Stimulated activated CD8-positive, alpha-beta memory T cell treated with anti-CD3 and anti-CD28 coated beads, Interleukin-12 subunit alpha, Interleukin-12 subunit beta, amount 100 ng/mL, for 1 hour (primary cell): ENCODE measurements around the gene KRTAP19-5.
"Not testable (repeated sequence)": the region's sequence is repeated elsewhere in the genome, so short reads cannot be mapped to it uniquely, and the experiment has no call there.

Experiments used
- DNase-seq: peaks from one replicate; pipeline ENCODE4 v3.0.0-alpha.2; 2020; ENCODE audit warnings: low read depth

KRTAP19-5 gene

DNA sequence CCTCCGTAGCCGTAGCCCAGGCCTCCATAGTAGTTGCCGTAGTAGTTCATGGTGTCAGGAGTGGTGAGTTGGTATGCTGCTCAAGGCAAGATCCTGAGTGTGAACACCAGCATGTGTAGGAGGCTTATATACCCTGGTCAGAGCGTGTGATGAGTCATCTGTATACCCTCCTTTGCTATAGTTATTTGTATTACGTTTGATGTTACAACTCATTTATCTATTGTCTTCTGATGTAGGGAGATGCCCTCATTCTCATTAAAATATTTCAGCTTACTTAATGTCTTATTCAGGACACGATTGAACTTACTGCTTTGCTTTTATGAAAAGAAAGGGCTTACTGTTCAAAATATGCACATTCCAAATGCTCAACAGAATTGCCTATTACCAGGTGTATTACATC is at the start of gene KRTAP19-5:
Gene KRTAP19-5, minus strand, starts transcription at position 101 of the 400 bp plus-strand sequence. Its CDS starts 51 bp downstream, at position 50.
- DNase-seq = no peak

DNA sequence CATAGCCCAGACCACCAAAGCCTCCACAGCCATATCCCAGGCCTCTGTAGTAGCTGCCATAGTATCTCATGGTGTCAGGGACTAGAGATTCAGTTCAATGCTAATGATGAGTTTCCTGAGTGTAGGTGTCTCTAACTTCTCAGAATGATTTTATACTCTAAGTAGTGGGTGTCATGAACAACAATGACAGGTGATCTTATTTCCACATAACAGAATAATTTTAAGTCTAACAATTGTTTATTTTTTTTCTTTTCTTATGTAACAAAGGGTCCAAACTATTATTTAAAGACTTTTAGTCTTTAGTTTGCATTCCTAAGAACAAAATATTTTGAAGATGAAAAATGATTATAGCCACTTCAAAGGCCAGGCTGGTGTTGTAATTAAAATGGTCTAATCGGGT is 39.8 kb upstream of the KRTAP19-5 start, which contains the start of gene KRTAP19-6:
Gene KRTAP19-6, minus strand, starts transcription at position 101 of the 400 bp plus-strand sequence. Its CDS starts 31 bp downstream, at position 70.
- DNase-seq = no peak

- DNase-seq = no peak
Observed at GRCh38 chr21:30518876-30519275, 16.9 kb upstream of the KRTAP19-5 start.

DNA sequence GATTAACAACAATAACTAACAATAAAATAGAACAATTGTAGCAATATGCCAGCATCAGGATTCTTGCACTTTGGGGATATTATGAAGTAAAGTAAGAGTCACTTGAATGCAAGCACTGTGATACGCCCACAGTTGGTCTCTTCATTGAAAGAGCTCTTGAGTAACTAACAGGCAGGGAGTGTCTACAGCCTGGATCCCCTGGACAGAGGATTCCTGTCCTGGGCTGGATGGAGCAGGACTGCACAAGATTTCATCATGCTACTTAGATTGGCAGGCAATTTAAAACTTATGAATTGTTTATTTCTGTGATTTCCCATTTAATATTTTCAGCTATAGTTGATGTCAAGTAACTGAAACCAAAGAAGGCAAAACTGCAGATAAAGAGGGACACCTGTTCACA is 13.7 kb upstream of the KRTAP19-5 start:
- DNase-seq = no peak

- not testable (repeated sequence) for DNase-seq
Observed at GRCh38 chr21:30505621-30506205, 3.8 kb upstream of the KRTAP19-5 start.

- no peak for DNase-seq
Observed at GRCh38 chr21:30497065-30497464, 4.9 kb downstream of the KRTAP19-5 start, which contains the start of gene KRTAP19-4. KRTAP19-4 (minus strand) TSS chr21:30497165; CDS start chr21:30497110, 55 bp downstream.

DNA sequence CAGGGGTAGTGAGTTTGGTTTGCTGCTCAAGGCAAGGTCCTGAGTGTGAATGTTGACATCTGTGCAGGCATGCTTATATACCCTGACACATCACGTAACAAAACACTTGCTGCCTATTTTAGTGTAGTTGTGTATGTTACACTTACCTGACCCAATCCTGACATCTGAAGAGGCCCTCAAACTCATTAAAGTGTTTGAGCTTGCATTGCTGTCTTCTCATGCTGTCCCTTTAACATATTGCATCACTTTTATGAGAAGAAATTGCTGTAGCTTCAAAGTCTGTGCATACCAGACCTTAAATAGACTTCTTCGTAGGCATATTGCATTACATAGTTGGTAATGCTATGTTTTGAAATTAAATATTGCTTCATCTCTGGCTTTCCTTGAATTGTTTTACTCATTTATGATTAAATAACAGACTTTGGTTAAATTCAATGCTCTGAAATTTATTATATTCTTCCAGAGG is 9.9 kb downstream of the KRTAP19-5 start, which contains the start of gene KRTAP19-3:
Gene KRTAP19-3, minus strand, starts transcription at position 51 of the 466 bp plus-strand sequence. CDS start 56 bp downstream, outside the sequence.
- no peak for DNase-seq

DNA sequence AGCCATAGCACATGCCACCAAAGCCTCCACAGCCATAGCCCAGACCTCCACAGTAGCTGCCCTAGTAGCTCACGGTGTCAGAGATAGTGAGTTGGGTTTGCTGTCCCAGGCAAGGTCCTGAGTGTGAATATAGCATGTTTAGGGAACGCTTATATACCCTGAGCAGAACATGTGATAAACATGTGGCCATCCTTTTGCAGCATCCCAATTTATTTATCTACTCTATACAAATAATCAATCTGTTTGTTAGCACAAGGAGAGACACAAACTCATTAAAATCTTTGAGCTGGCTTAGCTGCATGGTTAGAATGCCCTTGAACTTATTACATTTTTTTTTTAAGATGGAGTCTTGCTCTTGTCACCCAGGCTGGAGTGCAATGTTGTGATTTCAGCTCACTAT is 14.6 kb downstream of the KRTAP19-5 start, which contains the start of gene KRTAP19-2:
Gene KRTAP19-2, minus strand, starts transcription at position 101 of the 400 bp plus-strand sequence. Its CDS starts 88 bp downstream, at position 13.
- no peak for DNase-seq

DNA sequence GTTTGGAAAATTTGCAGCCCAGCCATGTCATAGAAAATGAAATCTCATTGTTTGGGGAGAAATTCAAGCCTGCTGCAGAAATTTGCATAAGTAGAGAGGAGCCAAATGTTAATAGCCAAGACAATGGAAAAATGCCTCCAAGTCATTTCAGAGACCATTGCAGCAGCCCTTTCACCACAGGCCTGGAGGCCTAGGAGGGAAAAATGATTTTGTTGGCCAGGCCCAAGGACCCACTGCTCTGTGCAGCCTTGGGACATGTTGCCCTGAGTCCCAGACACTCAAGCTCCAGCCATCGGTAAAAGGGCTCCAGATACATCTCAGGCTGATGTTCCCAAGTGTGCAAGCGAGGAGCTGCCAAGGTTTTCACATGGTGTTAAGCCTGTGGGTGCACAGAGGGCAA is 15.8 kb downstream of the KRTAP19-5 start:
- no peak for DNase-seq

DNA sequence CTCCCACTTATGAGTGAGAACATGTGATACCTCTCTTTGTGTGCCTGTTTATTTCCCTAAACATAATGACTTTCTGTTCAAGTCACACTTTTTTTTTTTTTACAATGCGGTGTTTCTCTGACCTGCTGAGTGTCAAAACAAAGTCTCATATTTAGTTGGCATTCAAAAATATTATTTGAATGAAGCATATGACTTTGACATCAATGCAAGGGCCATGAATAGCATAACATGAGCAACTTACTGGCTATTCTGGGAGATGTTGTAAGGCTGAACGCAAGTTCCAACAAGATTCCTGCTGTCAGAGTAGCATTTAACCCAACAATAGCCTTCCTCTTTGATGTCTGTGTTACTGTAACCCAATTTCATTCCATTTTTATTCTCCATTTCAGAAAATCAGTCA is 19.8 kb downstream of the KRTAP19-5 start:
- no peak for DNase-seq

- no peak for DNase-seq
Observed at GRCh38 chr21:30480145-30480544, 21.8 kb downstream of the KRTAP19-5 start, which contains the start of gene KRTAP19-1. KRTAP19-1 (minus strand) TSS chr21:30480367; CDS start chr21:30480317, 50 bp downstream.

DNA sequence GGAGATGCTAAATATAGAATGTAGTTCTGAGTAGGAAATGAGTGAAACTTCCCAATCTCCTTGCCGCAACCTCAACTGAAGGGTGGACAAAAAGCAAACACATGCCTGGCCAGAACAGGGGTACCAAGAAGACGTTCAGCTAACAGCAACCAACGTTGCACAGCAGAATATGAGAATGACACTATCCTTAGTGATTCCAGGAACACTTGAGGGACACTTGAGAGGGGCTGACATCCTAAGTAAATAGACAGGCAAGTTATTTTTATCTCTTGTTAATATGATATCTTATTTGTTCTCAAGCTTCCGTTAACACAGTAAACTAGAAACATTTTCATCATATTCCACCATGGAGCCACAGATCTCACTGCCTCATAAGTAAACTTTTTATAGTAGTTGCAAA is 22.7 kb downstream of the KRTAP19-5 start:
- DNase-seq = no peak

- DNase-seq = no peak
Observed at GRCh38 chr21:30478004-30478403, 23.9 kb downstream of the KRTAP19-5 start.

DNA sequence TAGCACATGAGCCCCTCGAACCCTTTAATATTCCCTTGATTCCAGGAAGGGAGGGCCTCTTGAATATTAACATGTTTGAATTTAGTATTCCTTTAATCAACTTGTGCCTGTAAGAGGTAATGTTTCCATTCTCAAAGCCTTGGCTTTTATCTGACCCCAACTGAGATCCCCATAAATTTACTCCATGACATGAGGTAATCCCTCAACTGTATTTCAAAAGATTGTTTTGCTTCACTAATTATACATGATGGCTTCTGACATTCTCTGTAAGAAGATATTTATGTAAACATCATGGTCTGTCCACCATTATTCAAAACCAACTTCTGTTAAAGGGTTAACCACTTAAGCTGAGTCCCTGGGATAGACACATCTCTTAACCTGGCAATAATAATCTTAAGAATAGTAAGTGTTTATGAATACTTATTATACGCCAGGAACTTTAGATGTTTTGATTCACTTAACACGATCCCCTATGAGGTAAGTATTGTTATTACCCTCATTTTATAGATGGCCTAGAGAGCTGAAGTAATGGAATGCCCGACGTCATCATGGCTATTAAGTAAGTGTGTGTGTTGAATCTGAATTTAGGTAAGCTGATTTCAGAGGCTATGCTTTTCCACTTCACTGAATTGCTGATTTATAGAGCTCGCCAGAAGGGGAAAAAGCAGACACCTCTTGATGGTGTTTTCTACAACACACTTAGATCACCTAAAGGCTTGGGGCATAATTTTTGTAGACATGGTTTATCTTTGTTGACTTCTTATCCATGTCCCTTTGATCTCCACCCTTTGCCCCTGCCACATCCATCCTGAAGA is 32.8 kb downstream of the KRTAP19-5 start:
- no peak for DNase-seq

DNA sequence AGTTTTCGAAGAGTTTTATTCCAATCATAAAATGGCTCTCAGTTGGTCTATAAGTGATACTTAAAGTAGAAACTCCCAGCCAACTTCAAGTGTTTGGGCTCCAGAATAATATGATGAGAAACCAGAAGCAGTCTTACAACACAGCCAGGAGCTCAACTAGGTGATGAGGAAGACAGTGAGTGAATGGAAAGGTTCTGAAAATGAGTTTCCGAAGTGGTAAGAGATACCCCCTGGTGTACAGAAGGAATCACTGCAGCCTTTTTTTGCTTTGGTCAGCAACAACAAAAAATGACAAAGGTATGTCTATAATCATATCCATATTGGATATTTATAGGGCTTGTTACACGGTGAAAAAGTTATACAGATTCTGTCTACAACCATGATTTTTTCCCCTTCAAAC is 38.2 kb downstream of the KRTAP19-5 start:
- DNase-seq = no peak
